ENCODE measurements around the gene APOL4.
"Not testable (repeated sequence)": the region's sequence is repeated elsewhere in the genome, so short reads cannot be mapped to it uniquely, and the experiment has no call there.

APOL4 gene

GRCh38 chr22:36175892-36176291 lies 25.7 kb downstream of the APOL4 start:
- no peak for TF ChIP-seq POLR2AphosphoS5 (IDR thresholded peaks at IDR 0.05; ENCODE audit: borderline replicate concordance, low read depth, low read length)
- TF ChIP-seq EZH2 (IDR thresholded peaks at IDR 0.05), result no peak
- TF ChIP-seq FOXP2 (optimal IDR thresholded peaks at IDR 0.05; ENCODE audit: control extremely low read depth, extremely low read length, insufficient read depth), result no peak

DNA sequence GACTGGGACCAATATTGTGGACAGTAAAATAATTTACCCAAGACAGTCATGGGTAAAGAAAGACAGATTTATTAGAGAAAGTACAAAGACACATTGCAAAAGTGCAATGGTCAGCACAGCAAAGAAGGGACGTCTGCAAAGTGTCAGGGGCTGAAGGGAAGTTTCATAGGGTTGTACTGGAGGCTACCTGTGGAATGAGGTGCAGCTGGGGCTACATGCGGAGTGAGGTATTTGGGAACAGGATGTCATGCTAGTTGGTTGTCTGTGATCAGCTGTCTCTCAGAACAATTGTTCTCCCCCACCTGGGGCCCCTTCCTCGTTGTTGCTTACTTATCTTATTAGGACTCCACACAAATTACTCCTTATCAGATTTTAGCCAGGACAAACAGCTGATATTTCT lies 29.7 kb downstream of the APOL4 start:
- no peak for DNase-seq (ENCODE audit: low read depth, low spot score)
- H3K27ac ChIP-seq, result no peak overlapping the region
- no peaks in the 10 kb centered on the region for H3K36me3 ChIP-seq (ENCODE audit: insufficient read depth, low read length)
- no peak overlapping the region for H3K9ac ChIP-seq (ENCODE audit: insufficient read length)
- no peaks in the 10 kb centered on the region; the same call in 1 of the 2 replicates for H3K9me3 ChIP-seq (ENCODE audit: low read depth, low read length)
- no peak overlapping the region for H3K4me3 ChIP-seq
- TF ChIP-seq FOXP2 (optimal IDR thresholded peaks at IDR 0.05; ENCODE audit: control extremely low read depth, extremely low read length, insufficient read depth), result no peak

More at GRCh38 chr22:36175892-36176291, 25.7 kb downstream of the APOL4 start:
- Histone ChIP-seq H3K36me3 (ENCODE audit: insufficient read depth, low read length) (no peaks in the 10 kb centered on the region), H3K4me3 (no peak overlapping the region), H3K9ac (ENCODE audit: insufficient read length) (no peak overlapping the region), H3K9me3 (ENCODE audit: low read depth, low read length) (no peaks in the 10 kb centered on the region; the same call in 1 of the 2 replicates), H3K27ac (no peak overlapping the region)
- DNase-seq (ENCODE audit: low read depth, low spot score), result no peak

- TF ChIP-seq POLR2AphosphoS5 (IDR thresholded peaks at IDR 0.05; ENCODE audit: borderline replicate concordance, low read depth, low read length), result no peak
- no peak for TF ChIP-seq FOXP2 (optimal IDR thresholded peaks at IDR 0.05; ENCODE audit: control extremely low read depth, extremely low read length, insufficient read depth)
- TF ChIP-seq EZH2 (IDR thresholded peaks at IDR 0.05), result no peak
- no peaks in the 10 kb centered on the region for H3K36me3 ChIP-seq (ENCODE audit: insufficient read depth, low read length)
- no peak for DNase-seq (ENCODE audit: low read depth, low spot score)
Measured at GRCh38 chr22:36166518-36167220, 34.9 kb downstream of the APOL4 start.

GRCh38 chr22:36166086-36166485 lies 35.5 kb downstream of the APOL4 start:
- H3K9ac ChIP-seq (ENCODE audit: insufficient read length), result no peak overlapping the region
- TF ChIP-seq EZH2 (IDR thresholded peaks at IDR 0.05), result no peak
- no peaks in the 10 kb centered on the region for H3K9me3 ChIP-seq (ENCODE audit: low read depth, low read length)
- H3K36me3 ChIP-seq (ENCODE audit: insufficient read depth, low read length), result no peaks in the 10 kb centered on the region
- DNase-seq (ENCODE audit: low read depth, low spot score), result no peak
- no peak overlapping the region for H3K4me3 ChIP-seq
- H3K27ac ChIP-seq, result no peak overlapping the region

More at GRCh38 chr22:36166518-36167220, 34.9 kb downstream of the APOL4 start:
- Histone ChIP-seq H3K9me3 (ENCODE audit: low read depth, low read length) (no peaks in the 10 kb centered on the region), H3K9ac (ENCODE audit: insufficient read length) (no peak overlapping the region), H3K27ac (no peak overlapping the region), H3K4me3 (no peak overlapping the region)

DNA sequence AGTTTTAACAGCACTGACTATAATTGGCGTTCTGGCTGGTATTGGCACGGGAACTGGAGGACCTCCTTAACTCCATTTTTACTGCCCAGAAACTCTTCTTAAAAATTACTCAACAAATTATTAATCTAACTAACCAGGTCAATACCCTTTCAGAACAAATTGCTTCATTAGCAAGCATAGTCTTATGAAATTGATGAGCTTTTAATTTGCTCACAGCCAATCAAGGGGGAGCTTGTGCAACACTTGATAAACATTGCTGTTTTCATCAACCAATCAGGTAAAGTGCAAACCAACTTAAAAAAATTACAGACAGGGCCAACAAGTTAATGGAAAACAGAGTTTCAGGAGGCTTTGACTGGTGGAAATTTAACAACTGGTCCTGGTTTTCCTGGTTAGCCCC lies 36.5 kb downstream of the APOL4 start:
- H3K9ac ChIP-seq (ENCODE audit: insufficient read length), result no peak overlapping the region
- no peak overlapping the region for H3K27ac ChIP-seq
- H3K36me3 ChIP-seq (ENCODE audit: insufficient read depth, low read length), result no peaks in the 10 kb centered on the region
- TF ChIP-seq FOXP2 (optimal IDR thresholded peaks at IDR 0.05; ENCODE audit: control extremely low read depth, extremely low read length, insufficient read depth), result no peak
- no peak for TF ChIP-seq EZH2 (IDR thresholded peaks at IDR 0.05)
- no peak for TF ChIP-seq POLR2AphosphoS5 (IDR thresholded peaks at IDR 0.05; ENCODE audit: borderline replicate concordance, low read depth, low read length)
- H3K9me3 ChIP-seq (ENCODE audit: low read depth, low read length), result no peaks in the 10 kb centered on the region
- H3K4me3 ChIP-seq, result no peak overlapping the region
- no peak for DNase-seq (ENCODE audit: low read depth, low spot score)

- no peaks in the 10 kb centered on the region for H3K9me3 ChIP-seq (ENCODE audit: low read depth, low read length)
- H3K9ac ChIP-seq (ENCODE audit: insufficient read length), result no peak overlapping the region
- TF ChIP-seq EZH2 (IDR thresholded peaks at IDR 0.05), result no peak
- no peak for TF ChIP-seq FOXP2 (optimal IDR thresholded peaks at IDR 0.05; ENCODE audit: control extremely low read depth, extremely low read length, insufficient read depth)
- TF ChIP-seq POLR2AphosphoS5 (IDR thresholded peaks at IDR 0.05; ENCODE audit: borderline replicate concordance, low read depth, low read length), result no peak
- no peak for DNase-seq (ENCODE audit: low read depth, low spot score)
- no peak overlapping the region for H3K27ac ChIP-seq
- H3K4me3 ChIP-seq, result no peak overlapping the region
- H3K36me3 ChIP-seq (ENCODE audit: insufficient read depth, low read length), result no peaks in the 10 kb centered on the region
Measured at GRCh38 chr22:36164621-36165020, 37.0 kb downstream of the APOL4 start.

GRCh38 chr22:36163497-36163896 lies 38.1 kb downstream of the APOL4 start:
- no peaks in the 10 kb centered on the region for H3K9me3 ChIP-seq (ENCODE audit: low read depth, low read length)
- no peak overlapping the region for H3K9ac ChIP-seq (ENCODE audit: insufficient read length)
- H3K36me3 ChIP-seq (ENCODE audit: insufficient read depth, low read length), result no peaks in the 10 kb centered on the region
- no peak overlapping the region for H3K27ac ChIP-seq
- TF ChIP-seq POLR2AphosphoS5 (IDR thresholded peaks at IDR 0.05; ENCODE audit: borderline replicate concordance, low read depth, low read length) (no peak), EZH2 (IDR thresholded peaks at IDR 0.05) (no peak), FOXP2 (optimal IDR thresholded peaks at IDR 0.05; ENCODE audit: control extremely low read depth, extremely low read length, insufficient read depth) (no peak)
- no peak for DNase-seq (ENCODE audit: low read depth, low spot score)
- no peak overlapping the region for H3K4me3 ChIP-seq

- DNase-seq (ENCODE audit: low read depth, low spot score), result no peak
- Histone ChIP-seq H3K27ac (no peak overlapping the region), H3K9me3 (ENCODE audit: low read depth, low read length) (no peaks in the 10 kb centered on the region), H3K36me3 (ENCODE audit: insufficient read depth, low read length) (no peaks in the 10 kb centered on the region), H3K9ac (ENCODE audit: insufficient read length) (no peak overlapping the region), H3K4me3 (no peak overlapping the region)
- no peak for TF ChIP-seq FOXP2 (optimal IDR thresholded peaks at IDR 0.05; ENCODE audit: control extremely low read depth, extremely low read length, insufficient read depth)
- TF ChIP-seq POLR2AphosphoS5 (IDR thresholded peaks at IDR 0.05; ENCODE audit: borderline replicate concordance, low read depth, low read length), result no peak
- TF ChIP-seq EZH2 (IDR thresholded peaks at IDR 0.05), result no peak
Measured at GRCh38 chr22:36162127-36163034, 39.2 kb downstream of the APOL4 start.

DNA sequence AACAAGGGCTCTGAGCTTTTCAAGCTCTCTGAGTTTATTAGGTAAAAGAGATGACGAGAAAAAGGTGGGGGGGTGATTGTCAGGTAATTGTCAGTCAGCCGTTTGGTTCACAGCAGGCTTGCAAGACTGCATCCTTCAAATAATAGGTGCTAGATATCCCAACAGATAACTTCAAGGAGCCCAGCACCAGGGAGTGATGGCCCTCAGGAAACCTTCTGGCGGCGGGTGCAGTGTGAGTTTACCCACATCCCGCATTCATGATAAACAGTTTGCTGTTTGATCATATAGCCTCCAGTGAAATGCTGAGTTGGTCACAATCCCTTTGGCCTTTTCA lies 39.8 kb downstream of the APOL4 start:
- not testable (repeated sequence) for H3K9ac ChIP-seq (ENCODE audit: insufficient read length); H3K9me3 ChIP-seq (ENCODE audit: low read depth, low read length); H3K36me3 ChIP-seq (ENCODE audit: insufficient read depth, low read length); H3K4me3 ChIP-seq; DNase-seq (ENCODE audit: low read depth, low spot score); H3K27ac ChIP-seq
